ENCODE data around the gene TEDC2. TPM values are rescaled to one million over a fixed set of nuclear protein-coding genes. Genes with fewer than 3 reads are reported as not detected.

TEDC2 gene
- total and polyA plus RNA-seq, 3 donors from 2014 or later = 7.7 to 19.4 (median 18.0) TPM

DNA sequence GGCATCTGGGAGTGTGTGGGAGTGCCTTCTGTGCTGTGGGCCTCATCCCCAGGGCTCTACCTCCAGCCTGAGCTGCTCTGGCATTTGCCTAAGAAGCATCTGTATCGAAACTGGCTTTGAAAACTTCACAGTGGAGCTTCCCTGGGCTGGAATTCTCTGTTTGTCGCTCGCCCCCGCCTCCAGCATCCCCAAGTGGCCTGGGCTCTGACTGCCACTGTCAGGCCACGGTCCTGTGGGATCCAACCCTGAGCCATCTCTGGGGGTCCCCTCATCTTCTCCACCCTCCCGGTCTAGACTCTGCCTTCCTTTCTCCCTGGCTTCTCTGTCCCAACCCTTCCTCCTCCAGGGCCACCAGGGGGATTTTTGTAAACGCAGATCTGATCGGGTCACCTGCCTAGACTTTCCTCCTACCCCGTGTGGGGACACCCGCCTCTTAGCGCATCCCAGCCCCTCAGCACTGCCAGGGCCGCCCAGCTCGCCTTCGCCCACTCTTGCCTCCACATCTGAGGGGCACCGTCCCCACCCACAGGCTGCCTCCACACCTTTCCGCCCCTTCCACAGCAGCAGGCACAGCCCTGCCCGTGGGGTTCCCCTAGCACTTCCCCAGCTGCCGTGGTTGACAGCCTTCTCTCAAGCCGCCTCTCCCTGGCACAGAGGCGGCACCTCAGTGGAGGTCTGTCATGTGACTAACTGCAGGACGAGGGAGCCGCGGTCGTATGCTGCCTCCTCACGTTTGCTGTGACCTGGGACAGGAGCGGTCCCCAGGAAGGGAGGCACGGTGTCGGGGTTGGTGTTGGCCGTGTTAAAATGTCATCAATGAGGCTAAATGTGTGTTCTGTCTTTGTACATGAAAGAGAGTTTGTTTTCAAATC lies 27.0 kb downstream of the TEDC2 start:
- intact Hi-C loops (cut with DNase I; ENCODE audit: low total_unique reads) = loop anchor here (10.0 kb wide), 1 partner anchor 152 kb away; no protein-coding TSS in a partner anchor
- H3K27ac ChIP-seq = no peak overlapping the region
- H3K4me1 ChIP-seq = peaks cover 19% of the 10 kb centered on the region
- H3K27me3 ChIP-seq = no peaks in the 10 kb centered on the region
- TF ChIP-seq CTCF (IDR thresholded peaks at IDR 0.05) = peak in 1 of 3 experiments; percentile 33
- TF ChIP-seq POLR2A (IDR thresholded peaks at IDR 0.05) = no peak
- 71 to 73% methylated on average over 27 to 29 of the region's 29 CpGs for WGBS, 2 donors
- H3K4me3 ChIP-seq = no peak overlapping the region
- DNase-seq = peak; percentile 81
- no peaks in the 10 kb centered on the region for H3K9me3 ChIP-seq
- H3K36me3 ChIP-seq (ENCODE audit: low read depth, missing control alignments) = no peaks in the 10 kb centered on the region

DNA sequence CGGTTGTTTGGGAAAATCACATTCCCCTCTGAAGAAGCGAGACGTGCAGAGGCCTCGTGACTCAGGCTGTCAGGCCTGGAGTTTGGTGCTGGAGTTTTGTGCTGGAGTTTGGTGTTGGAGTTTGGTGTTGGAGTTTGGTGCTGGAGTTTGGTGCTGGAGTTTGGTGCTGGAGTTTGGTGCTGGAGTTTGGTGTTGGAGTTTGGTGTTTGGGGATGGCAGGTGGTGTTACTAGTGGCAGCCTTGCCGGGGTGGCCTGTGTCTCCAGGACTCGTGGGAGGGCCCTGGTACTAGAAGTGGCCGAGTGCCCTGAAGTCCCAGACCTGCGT lies 27.6 kb downstream of the TEDC2 start:
- no peak overlapping the region for H3K27ac ChIP-seq
- intact Hi-C loops (cut with DNase I; ENCODE audit: low total_unique reads) = loop anchor here (10.0 kb wide), 1 partner anchor 153 kb away; no protein-coding TSS in a partner anchor
- no peak overlapping the region for H3K4me3 ChIP-seq
- no peaks in the 10 kb centered on the region for H3K36me3 ChIP-seq (ENCODE audit: low read depth, missing control alignments)
- H3K4me1 ChIP-seq = peaks cover 15% of the 10 kb centered on the region
- 63% methylated on average over 8 of the region's 8 CpGs for WGBS, 2 donors
- no peaks in the 10 kb centered on the region for H3K9me3 ChIP-seq
- DNase-seq = no peak
- H3K27me3 ChIP-seq = no peaks in the 10 kb centered on the region
- TF ChIP-seq POLR2A (IDR thresholded peaks at IDR 0.05) (no peak), CTCF (IDR thresholded peaks at IDR 0.05) (no peak)

DNA sequence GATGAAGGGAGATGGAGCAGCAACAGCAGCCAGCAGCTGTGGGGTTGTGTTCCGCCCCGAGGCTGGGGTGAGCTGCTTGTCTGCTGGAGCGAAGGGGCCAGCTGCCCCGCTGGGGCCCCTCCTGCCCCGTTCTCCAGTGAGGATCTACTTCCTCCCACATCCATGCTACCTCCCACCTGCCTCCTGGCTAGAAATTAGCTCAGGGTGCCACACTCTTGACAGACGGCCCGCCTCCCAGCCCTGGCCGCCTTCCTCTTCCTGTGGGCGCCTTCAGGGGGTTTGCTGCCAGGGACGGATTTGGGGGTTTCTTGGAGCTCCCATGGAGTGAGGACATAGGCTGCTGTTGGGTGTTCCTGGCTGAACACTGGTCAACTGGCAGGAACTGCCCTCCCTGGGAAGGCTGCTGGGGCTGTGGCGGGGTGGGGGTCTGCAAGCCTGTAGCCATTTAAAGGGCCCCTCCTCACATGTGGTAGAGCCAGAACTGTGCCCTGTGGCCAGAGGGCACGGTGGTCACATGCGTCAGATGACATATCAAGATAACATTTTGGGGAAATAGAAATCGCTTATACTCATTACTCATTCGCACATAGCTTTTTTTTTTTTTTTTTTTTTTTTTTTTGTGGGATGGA lies 28.1 kb downstream of the TEDC2 start:
- Histone ChIP-seq H3K27ac (no peak overlapping the region), H3K4me1 (peaks cover 9% of the 10 kb centered on the region), H3K36me3 (ENCODE audit: low read depth, missing control alignments) (no peaks in the 10 kb centered on the region), H3K9me3 (no peaks in the 10 kb centered on the region), H3K27me3 (no peaks in the 10 kb centered on the region), H3K4me3 (no peak overlapping the region)
- intact Hi-C loops (cut with DNase I; ENCODE audit: low total_unique reads) = loop anchor here (10.0 kb wide), 1 partner anchor 153 kb away; no protein-coding TSS in a partner anchor
- WGBS, 2 donors = 77 to 78% methylated on average over 9 to 15 of the region's 15 CpGs
- TF ChIP-seq POLR2A (IDR thresholded peaks at IDR 0.05) = no peak
- TF ChIP-seq CTCF (IDR thresholded peaks at IDR 0.05) = no peak
- DNase-seq = no peak

DNA sequence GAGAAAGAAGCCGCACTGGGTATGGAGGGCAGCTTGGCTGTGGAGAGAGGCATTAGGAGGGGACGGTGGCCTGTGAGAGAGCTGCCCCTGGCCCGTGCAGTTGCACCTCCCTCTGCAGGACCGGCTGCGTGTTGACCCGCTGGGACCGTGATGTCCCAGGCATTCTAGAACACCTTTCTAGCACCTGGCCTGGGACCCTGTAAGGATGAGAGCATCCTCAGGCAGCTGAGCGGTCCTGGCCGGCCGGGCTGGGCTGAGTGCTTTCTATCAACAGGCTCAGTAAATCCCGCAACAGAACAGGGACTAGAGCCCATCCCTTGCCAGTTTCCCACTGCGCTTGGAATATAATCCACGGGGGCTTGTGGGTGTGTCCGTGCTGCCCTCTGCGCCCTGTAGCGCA lies 29.7 kb downstream of the TEDC2 start:
- intact Hi-C loops (cut with DNase I; ENCODE audit: low total_unique reads) = loop anchor here (10.0 kb wide), 1 partner anchor 155 kb away; no protein-coding TSS in a partner anchor
- no peaks in the 10 kb centered on the region for H3K27me3 ChIP-seq
- TF ChIP-seq POLR2A (IDR thresholded peaks at IDR 0.05) (no peak), CTCF (IDR thresholded peaks at IDR 0.05) (no peak)
- 93 to 94% methylated on average over 16 of the region's 16 CpGs for WGBS, 2 donors
- H3K4me3 ChIP-seq = no peak overlapping the region
- H3K27ac ChIP-seq = no peak overlapping the region
- peaks cover 4% of the 10 kb centered on the region for H3K4me1 ChIP-seq
- no peaks in the 10 kb centered on the region for H3K9me3 ChIP-seq
- no peaks in the 10 kb centered on the region for H3K36me3 ChIP-seq (ENCODE audit: low read depth, missing control alignments)
- no peak for DNase-seq

Measured in testis (tissue), 3 donors.